GM12878 (cell line): ENCODE results near the gene MXD1. TPM values are rescaled to one million over a fixed set of nuclear protein-coding genes. Genes with fewer than 3 reads are reported as not detected.
"Not testable (repeated sequence)": the region's sequence is repeated elsewhere in the genome, so short reads cannot be mapped to it uniquely, and the experiment has no call there.

Source experiments
- ATAC-seq: fragments of 200-7000 bp; cut with Tn5 transposase; 3 replicates; pipeline ENCODE4 v1.9.1; 2020; ENCODE audit warnings: mild to moderate bottlenecking, moderate library complexity
- BruUV-seq: library from RNA; stranded (reverse); fragments of 400-500 nt; replicated peaks from 2 replicates; lab custom pipeline; 2021; lab: Mats Ljungman, UMichigan
- CTCF ChIA-PET: fragments of 300-600 bp; sonication (Branson Sonifier 250); formaldehyde crosslinking; extraction: SDS; loops from one replicate; lab custom pipeline; 2021; ENCODE audit warnings: inconsistent platforms; lab: Yijun Ruan, JAX
- POLR2A ChIA-PET: fragments of 350-600 bp; formaldehyde crosslinking; extraction: SDS; loops from one replicate; lab custom pipeline; 2021; ENCODE audit warnings: inconsistent platforms; lab: Charles Lee
- RAD21 ChIA-PET: fragments of 300-600 bp; sonication (Branson Sonifier 250); formaldehyde crosslinking; loops from one replicate; lab custom pipeline; 2023; ENCODE audit warnings: antibody characterized with exemption; ENCODE audit not compliant: unreplicated experiment; lab: Charles Lee
- SMC1A ChIA-PET: fragments of 300-600 bp; sonication (Branson Sonifier 250); formaldehyde crosslinking; loops from one replicate; lab custom pipeline; 2023; ENCODE audit not compliant: unreplicated experiment, uncharacterized antibody; lab: Charles Lee
- DNase-seq: peaks from one replicate; pipeline ENCODE4 v3.0.0-alpha.2; 2011; ENCODE audit warnings: low read depth, low spot score
- FAIRE-seq: peaks from 3 replicates; lab custom pipeline; 2011; peaks lifted over from hg19 to GRCh38; lab: Jason Lieb, UNC
- H2AFZ ChIP-seq: 2 replicates; pipeline ENCODE4 v1.6.0; 2011; ENCODE audit warnings: low read depth, low read length, control low read depth; ENCODE audit not compliant: control insufficient read depth
- H3K27ac ChIP-seq: 2 replicates; pipeline ENCODE4 v1.5.1; 2011; ENCODE audit warnings: control low read depth; ENCODE audit not compliant: control insufficient read depth, insufficient read depth
- H3K27me3 ChIP-seq, 2 experiments: replicated peaks in 1 of 2; 2 replicates each; pipeline versions ENCODE4 v1.6.0 to v1.6.1; 2011; ENCODE audit warnings: low read length in 1 of 2; ENCODE audit not compliant: control insufficient read depth in 2 of 2, insufficient read depth in 2 of 2
- H3K36me3 ChIP-seq, 2 experiments: 2 replicates each; pipeline ENCODE4 v1.5.1; 2011; ENCODE audit warnings: low read length in 1 of 2; ENCODE audit not compliant: control insufficient read depth in 2 of 2, insufficient read depth in 2 of 2
- H3K4me1 ChIP-seq: 2 replicates; pipeline ENCODE4 v1.6.1; 2011; ENCODE audit warnings: mild to moderate bottlenecking, low read length, moderate library complexity, mixed read lengths; ENCODE audit not compliant: control insufficient read depth, insufficient read depth
- H3K4me2 ChIP-seq: 2 replicates; pipeline ENCODE4 v1.6.0; 2011; ENCODE audit warnings: control low read depth; ENCODE audit not compliant: control insufficient read depth, insufficient read depth
- H3K4me3 ChIP-seq: fragments of 200-600 bp; sonication (generic); 2 replicates; pipeline ENCODE4 v1.5.1; 2016
- H3K79me2 ChIP-seq: 2 replicates; pipeline ENCODE4 v1.6.0; 2011; ENCODE audit warnings: low read length; ENCODE audit not compliant: control insufficient read depth, insufficient read depth
- H3K9ac ChIP-seq: 2 replicates; pipeline ENCODE4 v1.8.0; 2011; ENCODE audit warnings: low read length, control low read depth, mixed read lengths; ENCODE audit not compliant: control insufficient read depth, insufficient read depth
- H3K9me3 ChIP-seq: replicated peaks from 3 replicates; pipeline ENCODE4 v1.5.1; 2011; ENCODE audit warnings: mild to moderate bottlenecking, low read length; ENCODE audit not compliant: control insufficient read depth, insufficient read depth
- H4K20me1 ChIP-seq: 2 replicates; pipeline ENCODE4 v1.6.0; 2011; ENCODE audit not compliant: control insufficient read depth, insufficient read depth
- CBX5 ChIP-seq: sonication (generic); IDR thresholded peaks from 2 replicates; pipeline ENCODE4 v1.6.1; 2016; ENCODE audit warnings: low read depth, moderate library complexity, mild to moderate bottlenecking, inconsistent platforms
- FOXM1 ChIP-seq: IDR thresholded peaks from 2 replicates; pipeline ENCODE4 v1.6.1; 2012; ENCODE audit warnings: low read depth, mild to moderate bottlenecking, inconsistent platforms, low read length, moderate library complexity
- JUND ChIP-seq: IDR thresholded peaks from 2 replicates; pipeline ENCODE4 v1.6.1; 2012; ENCODE audit warnings: low read depth, mild to moderate bottlenecking, low read length, improper control_type of control experiment, moderate library complexity
- SPI1 ChIP-seq: IDR thresholded peaks from 2 replicates; pipeline ENCODE4 v1.6.1; 2011; ENCODE audit warnings: low read depth, mild to moderate bottlenecking, low read length, moderate library complexity, borderline replicate concordance; ENCODE audit not compliant: insufficient read depth
- SRF ChIP-seq, 2 experiments: IDR thresholded peaks; 2 replicates each; pipeline ENCODE4 v1.6.1; 2011; ENCODE audit warnings: low read depth in 2 of 2, low read length in 2 of 2, mild to moderate bottlenecking in 1 of 2, moderate library complexity in 1 of 2
- ZNF207 ChIP-seq: fragments of 450-650 bp; IDR thresholded peaks from 2 replicates; pipeline ENCODE4 v1.6.1; 2014; ENCODE audit warnings: antibody characterized with exemption, mild to moderate bottlenecking, borderline replicate concordance
- ZNF24 ChIP-seq: fragments of 450-650 bp; IDR thresholded peaks from 2 replicates; pipeline ENCODE4 v1.6.1; 2017; ENCODE audit warnings: antibody characterized with exemption, mild to moderate bottlenecking
- ZNF687 ChIP-seq: fragments of 450-650 bp; IDR thresholded peaks from 2 replicates; pipeline ENCODE4 v1.6.1; 2017; ENCODE audit warnings: mild to moderate bottlenecking, moderate library complexity
- WGBS: methylation state at CpG from one replicate; pipeline ENCODE4 v1.1.6; 2016; ENCODE audit warnings: low lambda C conversion rate; ENCODE audit not compliant: insufficient replicate concordance, insufficient coverage; ENCODE audit errors: missing lambda C conversion rate; 5-methylcytosine and 5-hydroxymethylcytosine counted together
- in situ Hi-C: fragments of 300-500 bp; cut with MboI; formaldehyde crosslinking; loops from 9 replicates; pipeline ENCODE4 v1.14.3; 2018; ENCODE audit warnings: mixed read lengths
- intact Hi-C: fragments of 100-400 bp; cut with micrococcal nuclease; formaldehyde crosslinking; loops from one replicate; pipeline ENCODE4 v1.14.2; 2022; ENCODE audit not compliant: unreplicated experiment
- polyA plus RNA-seq, 11 experiments: library from polyadenylated mRNA; depleted of rRNA in 4 of 11; unstranded in 6 of 11; stranded (reverse) in 5 of 11; fragments of >200 nt; fragmentation: Nextera tagmentation in 4 of 11; fragmentation: Illumina TruSeq in 1 of 11; extraction: Ambion mirVana in 4 of 11; extraction: Trizol in 1 of 11; gene quantifications; 1 replicate in 1 of 11; 2 replicates in 10 of 11; pipeline versions ENCODE4 v1.2.1 to v1.2.3, GENCODE V29; 2011 to 2016; ENCODE audit warnings: inconsistent platforms in 2 of 11, missing spikeins in 2 of 11, low read depth in 1 of 11
- total RNA-seq, 4 experiments: library from RNA; depleted of rRNA in 3 of 4; stranded (reverse); fragments of >200 nt in 3 of 4; fragmentation: Illumina TruSeq in 1 of 4; extraction: Trizol in 1 of 4; gene quantifications; 2 replicates each; pipeline versions ENCODE4 v1.2.1 to v1.2.3, GENCODE V29; 2013 to 2021

MXD1 gene
- total and polyA plus RNA-seq, 10 of the 15 experiments (the other 5 are each of a cell fraction or from before 2014, with no cell fraction given): 2.2 to 10.2 (median 3.3) TPM

- TF ChIP-seq ZNF207 (no peak), CBX5 (no peak)
Observed at GRCh38 chr2:69950241-69950640, 35.3 kb downstream of the MXD1 start (continued).

GRCh38 chr2:69950671-69951070 lies 35.8 kb downstream of the MXD1 start:
- DNase-seq, RAD21 ChIA-PET, POLR2A ChIA-PET, H3K27me3 ChIP-seq, H3K36me3 ChIP-seq, ATAC-seq, SMC1A ChIA-PET, in situ Hi-C loops, H2AFZ ChIP-seq, H4K20me1 ChIP-seq, H3K79me2 ChIP-seq, BruUV-seq, intact Hi-C loops, CTCF ChIA-PET, H3K9me3 ChIP-seq, FAIRE-seq, H3K4me3 ChIP-seq, H3K27ac ChIP-seq, H3K9ac ChIP-seq, H3K4me2 ChIP-seq: not testable (repeated sequence)
- peaks cover 13% of the 10 kb centered on the region for H3K4me1 ChIP-seq
- WGBS: 85% methylated on average over 3 of the region's 3 CpGs

GRCh38 chr2:69952336-69953115 lies 37.6 kb downstream of the MXD1 start:
- DNase-seq (no peak), ATAC-seq (peak; percentile 69), FAIRE-seq (no peak)
- no peak overlapping the region for H3K9ac ChIP-seq
- H3K4me1 ChIP-seq: no peaks in the 10 kb centered on the region
- ChIA-PET RAD21 (no interaction called here), CTCF (no interaction called here), SMC1A (interaction anchor here (1.1 to 1.3 kb wide), 3 partner anchors 12 to 109 kb away, joined by 3 read pairs; no protein-coding TSS in a partner anchor), POLR2A (interaction anchor here (0.6 to 1.6 kb wide), 2 partner anchors 190 to 452 kb away, joined by 3 to 5 read pairs; no protein-coding TSS in a partner anchor)
- BruUV-seq: no TSS peak
- no peaks in the 10 kb centered on the region for H4K20me1 ChIP-seq
- H2AFZ ChIP-seq: no peak overlapping the region
- H3K4me2 ChIP-seq: no peak overlapping the region
- intact Hi-C loops: no loop called here
- H3K36me3 ChIP-seq: no peaks in the 10 kb centered on the region
- TF ChIP-seq FOXM1 (no peak), SPI1 (peak; percentile 71; the same call in 1 of the 2 replicates), JUND (no peak), ZNF687 (no peak), SRF (IDR thresholded peaks at IDR 0.05; ENCODE audit: low read depth in 2 of 2, low read length in 2 of 2) (no peak), ZNF24 (no peak)
- H3K9me3 ChIP-seq: no peaks in the 10 kb centered on the region
- WGBS: 41% methylated on average over 6 of the region's 6 CpGs
- H3K27ac ChIP-seq: no peak overlapping the region
- H3K27me3 ChIP-seq: no peaks in the 10 kb centered on the region
- no peaks in the 10 kb centered on the region for H3K79me2 ChIP-seq
- in situ Hi-C loops: no loop called here
- no peak overlapping the region for H3K4me3 ChIP-seq
